Measurements from ENCODE around the gene SMIM1.

DNA sequence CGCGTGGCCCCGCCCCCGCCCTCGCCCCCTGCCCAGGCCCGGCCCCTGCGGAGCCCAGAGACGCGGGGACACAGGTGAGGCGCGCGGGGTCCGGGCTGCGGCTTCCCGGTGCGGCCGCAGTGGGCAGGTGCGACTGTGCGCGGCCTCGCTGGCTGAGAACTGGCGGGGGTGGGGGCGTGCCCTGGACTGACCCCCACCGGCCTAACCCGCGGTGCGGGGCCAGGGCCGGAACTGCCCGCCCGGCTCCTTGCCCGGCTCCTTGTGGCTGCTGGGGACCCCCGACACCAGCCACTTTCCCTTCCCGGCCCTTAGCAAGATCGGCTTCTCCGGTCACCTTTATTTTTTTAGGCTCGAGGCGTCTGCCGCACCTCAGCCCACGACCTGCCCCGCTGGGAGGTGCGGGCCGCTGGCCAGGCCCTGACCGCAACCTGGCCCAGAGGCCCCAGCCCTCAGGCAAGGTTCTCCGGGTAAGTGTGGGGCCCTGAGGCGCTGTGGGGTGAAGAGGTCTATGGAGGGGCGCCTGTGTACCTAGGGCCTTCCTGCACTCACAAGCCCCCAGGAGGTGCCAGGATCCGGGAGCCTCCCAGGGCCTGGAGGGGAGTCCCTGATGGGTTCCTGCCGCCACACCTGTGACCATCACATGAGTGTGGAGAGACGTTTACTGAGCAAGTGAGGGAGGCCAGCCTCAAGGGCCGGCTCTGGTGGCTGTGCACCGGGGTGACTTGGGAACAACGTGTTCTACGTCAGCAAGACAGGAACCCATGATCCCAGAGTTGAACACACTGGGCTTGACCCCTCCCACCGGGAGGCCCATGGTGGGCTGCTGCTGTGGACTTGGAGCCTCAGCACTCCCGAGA lies at the start of gene SMIM1:
- no peak for TF ChIP-seq EZH2 (IDR thresholded peaks at IDR 0.05; ENCODE audit: insufficient read depth, poor library complexity, severe bottlenecking)
- TF ChIP-seq EZH2phosphoT487 (IDR thresholded peaks at IDR 0.05; ENCODE audit: insufficient read depth, low read depth) = no peak
